Neural progenitor cell (in vitro differentiated cells): ENCODE results near the gene PLPPR3. TPM values are rescaled to one million over a fixed set of nuclear protein-coding genes. Genes with fewer than 3 reads are reported as not detected.

ENCODE experiments used
- DNase-seq: peaks from one replicate; pipeline ENCODE4 v3.0.0-alpha.2; 2016; ENCODE audit warnings: low spot score
- H2AFZ ChIP-seq: fragments of 200-600 bp; sonication (generic); replicated peaks from 2 replicates; pipeline ENCODE4 v1.6.1; 2016; ENCODE audit warnings: antibody characterized with exemption
- H3F3A ChIP-seq: fragments of 200-600 bp; sonication (generic); 2 replicates; pipeline ENCODE4 v1.6.1; 2016; ENCODE audit warnings: antibody characterized with exemption, low read depth
- H3K27ac ChIP-seq: fragments of 200-600 bp; sonication (generic); 2 replicates; pipeline ENCODE4 v1.5.1; 2016; ENCODE audit warnings: mild to moderate bottlenecking
- H3K27me3 ChIP-seq: fragments of 200-600 bp; sonication (generic); 2 replicates; pipeline ENCODE4 v1.6.1; 2016; ENCODE audit warnings: mild to moderate bottlenecking, moderate library complexity
- H3K36me3 ChIP-seq: fragments of 200-600 bp; sonication (generic); 2 replicates; pipeline ENCODE4 v1.5.1; 2016
- H3K4me1 ChIP-seq: fragments of 200-600 bp; sonication (generic); 2 replicates; pipeline ENCODE4 v1.6.1; 2016; ENCODE audit warnings: mixed run types
- H3K4me2 ChIP-seq: fragments of 200-600 bp; sonication (generic); 2 replicates; pipeline ENCODE4 v1.6.1; 2016
- H3K4me3 ChIP-seq: fragments of 200-600 bp; sonication (generic); 2 replicates; pipeline ENCODE4 v1.5.1; 2016
- H3K79me2 ChIP-seq: fragments of 200-600 bp; sonication (generic); 2 replicates; pipeline ENCODE4 v1.6.1; 2016; ENCODE audit warnings: low read depth
- H3K9ac ChIP-seq: fragments of 200-600 bp; sonication (generic); 2 replicates; pipeline ENCODE4 v1.6.1; 2016
- H3K9me3 ChIP-seq: fragments of 200-600 bp; sonication (generic); 2 replicates; pipeline ENCODE4 v1.5.1; 2016; ENCODE audit warnings: low read depth
- H4K20me1 ChIP-seq: fragments of 200-600 bp; sonication (generic); 2 replicates; pipeline ENCODE4 v1.6.1; 2016; ENCODE audit warnings: low read depth
- H3K27ac Mint-ChIP-seq: 3 replicates; pipeline ENCODE4 v1.8.0; 2021; ENCODE audit warnings: mixed read lengths
- H3K27me3 Mint-ChIP-seq: 2 replicates; pipeline ENCODE4 v1.8.0; 2022; ENCODE audit warnings: low read depth, mild to moderate bottlenecking, inconsistent platforms, moderate library complexity, mixed read lengths; ENCODE audit not compliant: insufficient read depth
- H3K36me3 Mint-ChIP-seq: 3 replicates; pipeline ENCODE4 v1.8.0; 2021; ENCODE audit warnings: mixed read lengths
- H3K4me1 Mint-ChIP-seq: 3 replicates; pipeline ENCODE4 v1.8.0; 2021; ENCODE audit warnings: mixed read lengths
- H3K4me3 Mint-ChIP-seq: 3 replicates; pipeline ENCODE4 v1.8.0; 2021; ENCODE audit warnings: mild to moderate bottlenecking, moderate library complexity, mixed read lengths
- H3K9me3 Mint-ChIP-seq: 3 replicates; pipeline ENCODE4 v1.8.0; 2020; ENCODE audit warnings: mixed read lengths
- EZH2 ChIP-seq: fragments of 200-600 bp; sonication (generic); IDR thresholded peaks from 2 replicates; pipeline ENCODE4 v1.6.1; 2017; ENCODE audit warnings: antibody characterized with exemption, mild to moderate bottlenecking, moderate library complexity
- EZH2phosphoT487 ChIP-seq: fragments of 200-600 bp; sonication (generic); IDR thresholded peaks from 2 replicates; pipeline ENCODE4 v1.6.1; 2017; ENCODE audit warnings: antibody characterized with exemption
- total RNA-seq: library from RNA; depleted of rRNA; stranded (reverse); fragments of >200 nt; gene quantifications from 2 replicates; pipeline ENCODE4 v1.2.3, GENCODE V29; 2015; ENCODE audit warnings: low replicate concordance
- TF ChIP-seq, protein P1 (sequence below): fragments of 200-600 bp; sonication (generic); IDR thresholded peaks from 2 replicates; pipeline ENCODE4 v1.5.1; 2017; ENCODE audit warnings: antibody characterized with exemption, mild to moderate bottlenecking

The PLPPR3 gene
- total RNA-seq, 1 donor from 2014 or later = 15.6 TPM

GRCh38 chr19:848386-848921 is 26.7 kb upstream of the PLPPR3 start:
- H3K9ac ChIP-seq = no peak overlapping the region
- no peak overlapping the region for H3K27ac ChIP-seq
- H3K79me2 ChIP-seq = no peaks in the 10 kb centered on the region
- peaks cover 26% of the 10 kb centered on the region for H3K27me3 ChIP-seq
- no peak overlapping the region for H3K4me3 ChIP-seq
- TF ChIP-seq EZH2phosphoT487 (no peak), EZH2 (no peak)
- TF ChIP-seq, protein P1, sequence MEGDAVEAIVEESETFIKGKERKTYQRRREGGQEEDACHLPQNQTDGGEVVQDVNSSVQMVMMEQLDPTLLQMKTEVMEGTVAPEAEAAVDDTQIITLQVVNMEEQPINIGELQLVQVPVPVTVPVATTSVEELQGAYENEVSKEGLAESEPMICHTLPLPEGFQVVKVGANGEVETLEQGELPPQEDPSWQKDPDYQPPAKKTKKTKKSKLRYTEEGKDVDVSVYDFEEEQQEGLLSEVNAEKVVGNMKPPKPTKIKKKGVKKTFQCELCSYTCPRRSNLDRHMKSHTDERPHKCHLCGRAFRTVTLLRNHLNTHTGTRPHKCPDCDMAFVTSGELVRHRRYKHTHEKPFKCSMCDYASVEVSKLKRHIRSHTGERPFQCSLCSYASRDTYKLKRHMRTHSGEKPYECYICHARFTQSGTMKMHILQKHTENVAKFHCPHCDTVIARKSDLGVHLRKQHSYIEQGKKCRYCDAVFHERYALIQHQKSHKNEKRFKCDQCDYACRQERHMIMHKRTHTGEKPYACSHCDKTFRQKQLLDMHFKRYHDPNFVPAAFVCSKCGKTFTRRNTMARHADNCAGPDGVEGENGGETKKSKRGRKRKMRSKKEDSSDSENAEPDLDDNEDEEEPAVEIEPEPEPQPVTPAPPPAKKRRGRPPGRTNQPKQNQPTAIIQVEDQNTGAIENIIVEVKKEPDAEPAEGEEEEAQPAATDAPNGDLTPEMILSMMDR = no peak
- no peaks in the 10 kb centered on the region for H3K9me3 ChIP-seq
- DNase-seq = no peak
- Mint-ChIP-seq H3K4me1 (peaks cover 11% of the 10 kb centered on the region), H3K36me3 (no peaks in the 10 kb centered on the region), H3K27me3 (peaks cover 29% of the 10 kb centered on the region), H3K9me3 (no peaks in the 10 kb centered on the region), H3K27ac (no peak overlapping the region), H3K4me3 (no peak overlapping the region)
- no peak overlapping the region for H3K4me2 ChIP-seq
- H3K4me1 ChIP-seq = peaks cover 3% of the 10 kb centered on the region
- H4K20me1 ChIP-seq = no peaks in the 10 kb centered on the region
- H3K36me3 ChIP-seq = no peaks in the 10 kb centered on the region
- H2AFZ ChIP-seq = no peak overlapping the region
- H3F3A ChIP-seq = peaks cover 24% of the 10 kb centered on the region

DNA sequence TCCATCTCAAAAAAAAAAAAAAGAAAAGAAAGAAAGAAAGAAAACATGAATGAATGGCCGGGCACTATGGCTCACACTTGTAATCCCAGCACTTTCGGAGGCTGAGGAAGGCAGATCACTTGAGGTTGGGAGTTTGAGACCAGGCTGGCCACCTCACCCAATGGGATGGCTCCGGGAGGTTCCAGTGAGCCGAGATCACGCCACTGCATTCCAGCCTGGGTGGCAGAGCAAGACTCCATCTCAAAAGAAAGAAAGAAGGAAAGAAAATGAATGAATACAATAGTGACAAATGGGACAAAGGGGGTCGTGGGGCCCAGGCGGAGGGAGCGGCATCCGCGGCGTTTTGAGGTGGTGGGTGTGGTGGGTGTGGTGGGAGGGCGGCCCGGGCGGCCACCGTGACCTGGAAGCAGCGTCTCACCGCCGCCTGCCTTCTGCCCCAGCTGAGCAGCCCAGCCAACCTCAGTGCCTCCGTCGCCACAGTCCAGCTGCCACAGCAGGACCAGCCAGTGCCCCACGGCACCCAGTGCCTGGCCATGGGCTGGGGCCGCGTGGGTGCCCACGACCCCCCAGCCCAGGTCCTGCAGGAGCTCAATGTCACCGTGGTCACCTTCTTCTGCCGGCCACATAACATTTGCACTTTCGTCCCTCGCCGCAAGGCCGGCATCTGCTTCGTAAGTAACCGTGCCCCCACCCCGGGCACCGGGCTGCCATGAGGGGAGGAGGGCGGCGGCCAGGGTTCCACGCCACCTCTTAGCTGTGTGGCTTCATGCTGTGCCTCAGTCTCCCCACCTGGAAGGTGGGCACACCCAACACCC is 24.2 kb upstream of the PLPPR3 start:
- Mint-ChIP-seq H3K9me3 (peaks cover 3% of the 10 kb centered on the region), H3K27me3 (peaks cover 42% of the 10 kb centered on the region), H3K36me3 (no peaks in the 10 kb centered on the region), H3K4me3 (peak overlapping the region; percentile 74), H3K4me1 (peaks cover 17% of the 10 kb centered on the region), H3K27ac (peak overlapping the region; percentile 80)
- H3K27ac ChIP-seq = no peak overlapping the region
- H3K79me2 ChIP-seq = no peaks in the 10 kb centered on the region
- no peak for TF ChIP-seq EZH2
- no peak for TF ChIP-seq EZH2phosphoT487
- DNase-seq = peak; percentile 39
- H3K9ac ChIP-seq = no peak overlapping the region
- no peak overlapping the region for H2AFZ ChIP-seq
- peaks cover 28% of the 10 kb centered on the region for H3F3A ChIP-seq
- no peaks in the 10 kb centered on the region for H4K20me1 ChIP-seq
- H3K9me3 ChIP-seq = no peaks in the 10 kb centered on the region
- no peak overlapping the region for H3K4me3 ChIP-seq
- no peaks in the 10 kb centered on the region for H3K36me3 ChIP-seq
- peaks cover 3% of the 10 kb centered on the region for H3K4me1 ChIP-seq
- no peak overlapping the region for H3K4me2 ChIP-seq
- H3K27me3 ChIP-seq = peaks cover 46% of the 10 kb centered on the region

- H3K36me3 ChIP-seq = no peaks in the 10 kb centered on the region
- DNase-seq = peak; percentile 46
- no peak overlapping the region for H3K4me2 ChIP-seq
- H2AFZ ChIP-seq = no peak overlapping the region
- Mint-ChIP-seq H3K27ac (no peak overlapping the region), H3K9me3 (peaks cover 3% of the 10 kb centered on the region), H3K4me3 (peak overlapping the region; percentile 57), H3K36me3 (no peaks in the 10 kb centered on the region), H3K27me3 (peaks cover 32% of the 10 kb centered on the region), H3K4me1 (peaks cover 17% of the 10 kb centered on the region)
- H3F3A ChIP-seq = peaks cover 18% of the 10 kb centered on the region
- H4K20me1 ChIP-seq = no peaks in the 10 kb centered on the region
- H3K9ac ChIP-seq = no peak overlapping the region
- H3K27ac ChIP-seq = no peak overlapping the region
- no peak overlapping the region for H3K4me3 ChIP-seq
- H3K9me3 ChIP-seq = no peaks in the 10 kb centered on the region
- H3K79me2 ChIP-seq = no peaks in the 10 kb centered on the region
- peaks cover 3% of the 10 kb centered on the region for H3K4me1 ChIP-seq
- TF ChIP-seq, protein P1 = no peak
- TF ChIP-seq EZH2phosphoT487 = no peak
- TF ChIP-seq EZH2 = no peak
- H3K27me3 ChIP-seq = peaks cover 46% of the 10 kb centered on the region
Observed at GRCh38 chr19:844546-844971, 22.8 kb upstream of the PLPPR3 start.
